ENCODE results near the gene FKBP15.
"Not testable (repeated sequence)": the region's sequence is repeated elsewhere in the genome, so short reads cannot be mapped to it uniquely, and the experiment has no call there.

FKBP15 gene

GRCh38 chr9:113153599-113153998 is 67.5 kb downstream of the FKBP15 start:
- Histone ChIP-seq H3K79me2 (ENCODE audit: insufficient read depth, low read depth) (no peaks in the 10 kb centered on the region), H3K4me2 (no peak overlapping the region), H3K27ac (no peak overlapping the region), H2AFZ (ENCODE audit: low read depth) (no peak overlapping the region), H3K4me3 (IDR thresholded peaks at IDR 0.05; ENCODE audit: insufficient read depth, low read depth, low read length) (no peak overlapping the region), H4K20me1 (ENCODE audit: insufficient read depth) (no peaks in the 10 kb centered on the region), H3K27me3 (ENCODE audit: insufficient read depth, low read depth) (no peaks in the 10 kb centered on the region), H3K36me3 (ENCODE audit: insufficient read depth) (no peaks in the 10 kb centered on the region), H3K4me1 (ENCODE audit: low read depth, poor library complexity, severe bottlenecking) (peaks cover 52% of the 10 kb centered on the region), H3K9ac (no peak overlapping the region)
- TF ChIP-seq CTCF (conservative IDR thresholded peaks at IDR 0.05; ENCODE audit: low read depth, low read length): no peak

- peak overlapping the region; percentile 70; the same call in 1 of the 2 replicates for H3K4me2 ChIP-seq
These were observed 68.4 kb downstream of the FKBP15 start for GRCh38 chr9:113152699-113153098.

GRCh38 chr9:113151696-113152630 is 69.1 kb downstream of the FKBP15 start:
- Histone ChIP-seq H3K27ac (no peak overlapping the region), H3K79me2 (ENCODE audit: insufficient read depth, low read depth) (no peaks in the 10 kb centered on the region), H3K4me1 (ENCODE audit: low read depth, poor library complexity, severe bottlenecking) (peaks cover 50% of the 10 kb centered on the region), H3K36me3 (ENCODE audit: insufficient read depth) (no peaks in the 10 kb centered on the region), H4K20me1 (ENCODE audit: insufficient read depth) (no peaks in the 10 kb centered on the region), H2AFZ (ENCODE audit: low read depth) (peak overlapping the region; percentile 77; the same call in 1 of the 2 replicates), H3K27me3 (ENCODE audit: insufficient read depth, low read depth) (no peaks in the 10 kb centered on the region), H3K4me3 (IDR thresholded peaks at IDR 0.05; ENCODE audit: insufficient read depth, low read depth, low read length) (no peak overlapping the region), H3K4me2 (peak overlapping the region; percentile 70), H3K9ac (no peak overlapping the region)
- no peak for TF ChIP-seq CTCF (conservative IDR thresholded peaks at IDR 0.05; ENCODE audit: low read depth, low read length)

More at GRCh38 chr9:113152699-113153098, 68.4 kb downstream of the FKBP15 start:
- Histone ChIP-seq H3K27me3 (ENCODE audit: insufficient read depth, low read depth) (no peaks in the 10 kb centered on the region), H4K20me1 (ENCODE audit: insufficient read depth) (no peaks in the 10 kb centered on the region), H3K79me2 (ENCODE audit: insufficient read depth, low read depth) (no peaks in the 10 kb centered on the region), H3K36me3 (ENCODE audit: insufficient read depth) (no peaks in the 10 kb centered on the region), H3K9ac (no peak overlapping the region), H2AFZ (ENCODE audit: low read depth) (no peak overlapping the region), H3K27ac (no peak overlapping the region), H3K4me3 (IDR thresholded peaks at IDR 0.05; ENCODE audit: insufficient read depth, low read depth, low read length) (no peak overlapping the region), H3K4me1 (ENCODE audit: low read depth, poor library complexity, severe bottlenecking) (peaks cover 52% of the 10 kb centered on the region)
- 0 out of 2 replicates have a peak, but pooled peaks have one; percentile 18 for TF ChIP-seq CTCF (conservative IDR thresholded peaks at IDR 0.05; ENCODE audit: low read depth, low read length)

GRCh38 chr9:113150670-113151611 is 70.1 kb downstream of the FKBP15 start, which contains the start of gene SLC31A2:
SLC31A2 (plus strand) TSS chr9:113151007; CDS start chr9:113151075, 68 bp downstream.
- Histone ChIP-seq H3K4me3 (IDR thresholded peaks at IDR 0.05; ENCODE audit: insufficient read depth, low read depth, low read length) (no peak within 1 kb of the TSS), H3K27ac (no peak within 1 kb of the TSS), H3K9ac (peak within 1 kb of the TSS; percentile 50; the same call in 1 of the 2 replicates), H4K20me1 (ENCODE audit: insufficient read depth) (no peaks in the 10 kb centered on the region), H3K4me2 (peak within 1 kb of the TSS; percentile 70), H3K27me3 (ENCODE audit: insufficient read depth, low read depth) (no peaks in the 10 kb centered on the region), H3K4me1 (ENCODE audit: low read depth, poor library complexity, severe bottlenecking) (peaks cover 39% of the 10 kb centered on the region), H2AFZ (ENCODE audit: low read depth) (peak within 1 kb of the TSS; percentile 77), H3K36me3 (ENCODE audit: insufficient read depth) (no peaks in the 10 kb centered on the region), H3K79me2 (ENCODE audit: insufficient read depth, low read depth) (no peaks in the 10 kb centered on the region)
- peak; percentile 60 for TF ChIP-seq CTCF (conservative IDR thresholded peaks at IDR 0.05; ENCODE audit: low read depth, low read length)

DNA sequence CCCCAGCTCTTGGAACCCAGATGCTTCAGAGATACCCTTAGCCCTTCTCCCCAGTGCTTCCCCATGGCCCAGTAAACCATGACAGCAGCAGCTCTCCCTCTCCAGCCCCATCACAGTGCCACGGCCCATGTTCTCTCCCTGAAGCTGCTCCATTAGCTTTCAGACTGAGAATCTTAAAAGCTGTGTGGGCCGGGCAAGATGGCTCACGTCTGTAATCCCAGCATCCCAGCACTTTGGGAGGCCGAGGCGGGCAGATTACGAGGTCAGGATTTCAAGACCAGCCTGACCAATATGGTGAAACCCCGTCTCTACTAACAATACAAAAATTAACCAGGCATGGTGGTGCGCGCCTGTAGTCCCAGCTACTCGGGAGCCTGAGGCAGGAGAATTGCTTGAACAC is 71.5 kb downstream of the FKBP15 start:
- not testable (repeated sequence) for H3K27me3 ChIP-seq (ENCODE audit: insufficient read depth, low read depth); H4K20me1 ChIP-seq (ENCODE audit: insufficient read depth); H3K36me3 ChIP-seq (ENCODE audit: insufficient read depth); H3K9ac ChIP-seq; H3K4me2 ChIP-seq; H3K4me3 ChIP-seq (IDR thresholded peaks at IDR 0.05; ENCODE audit: insufficient read depth, low read depth, low read length); H3K79me2 ChIP-seq (ENCODE audit: insufficient read depth, low read depth); H2AFZ ChIP-seq (ENCODE audit: low read depth); H3K27ac ChIP-seq
- peaks cover 30% of the 10 kb centered on the region for H3K4me1 ChIP-seq (ENCODE audit: low read depth, poor library complexity, severe bottlenecking)
